ACC112 (cell line): Measurements from ENCODE around the gene AP1AR.
A peak's percentile ranks its signal among the peaks of the same experiment; 100 is the strongest.

Source experiments
- H2AFZ ChIP-seq: fragments of 200-600 bp; sonication (generic); one replicate; pipeline ENCODE4 v1.6.0; 2017; ENCODE audit warnings: antibody characterized with exemption, low read length; ENCODE audit not compliant: unreplicated experiment
- H3K27ac ChIP-seq: fragments of 200-600 bp; sonication (generic); 2 replicates; pipeline ENCODE4 v1.5.1; 2014; ENCODE audit warnings: low read depth, mild to moderate bottlenecking, antibody characterized with exemption, low read length, moderate library complexity
- H3K27me3 ChIP-seq: fragments of 200-600 bp; sonication (generic); 2 replicates; pipeline ENCODE4 v1.6.1; 2014; ENCODE audit warnings: mild to moderate bottlenecking, antibody characterized with exemption, low read length, moderate library complexity, mixed read lengths; ENCODE audit not compliant: insufficient read depth
- H3K36me3 ChIP-seq: fragments of 200-600 bp; sonication (generic); 2 replicates; pipeline ENCODE4 v1.6.1; 2016; ENCODE audit warnings: mild to moderate bottlenecking, antibody characterized with exemption, low read length, moderate library complexity, mixed read lengths; ENCODE audit not compliant: insufficient read depth
- H3K4me1 ChIP-seq: fragments of 200-600 bp; sonication (generic); one replicate; pipeline ENCODE4 v1.6.1; 2016; ENCODE audit warnings: low read length, mixed read lengths; ENCODE audit not compliant: insufficient read depth, unreplicated experiment, control insufficient read depth
- H3K4me3 ChIP-seq: fragments of 200-600 bp; sonication (generic); 2 replicates; pipeline ENCODE4 v1.5.1; 2014; ENCODE audit warnings: mild to moderate bottlenecking, low read depth, low read length
- H3K79me2 ChIP-seq: fragments of 200-600 bp; sonication (generic); one replicate; pipeline ENCODE4 v1.6.0; 2016; ENCODE audit warnings: low read length; ENCODE audit not compliant: control insufficient read depth, unreplicated experiment, insufficient read depth

The AP1AR gene

GRCh38 chr4:112225157-112225556 is 6.4 kb upstream of the AP1AR start:
- Histone ChIP-seq H3K27ac (no peak overlapping the region), H2AFZ (no peak overlapping the region), H3K27me3 (no peaks in the 10 kb centered on the region), H3K4me1 (peaks cover 10% of the 10 kb centered on the region), H3K36me3 (no peaks in the 10 kb centered on the region), H3K4me3 (no peak overlapping the region), H3K79me2 (no peaks in the 10 kb centered on the region)

GRCh38 chr4:112230879-112231778 is 458 bp upstream of the AP1AR start:
- H2AFZ ChIP-seq: peak overlapping the region; percentile 97
- H3K4me1 ChIP-seq: peaks cover 31% of the 10 kb centered on the region
- H3K27ac ChIP-seq: peak overlapping the region; percentile 85
- H3K36me3 ChIP-seq: no peaks in the 10 kb centered on the region
- no peaks in the 10 kb centered on the region for H3K27me3 ChIP-seq
- peaks cover 32% of the 10 kb centered on the region for H3K79me2 ChIP-seq
- H3K4me3 ChIP-seq: peak overlapping the region; percentile 98

GRCh38 chr4:112234952-112235609 is 3.5 kb downstream of the AP1AR start:
- Histone ChIP-seq H3K27me3 (no peaks in the 10 kb centered on the region), H3K4me1 (peaks cover 22% of the 10 kb centered on the region), H3K27ac (no peak overlapping the region), H3K79me2 (peaks cover 49% of the 10 kb centered on the region), H3K36me3 (no peaks in the 10 kb centered on the region), H2AFZ (no peak overlapping the region), H3K4me3 (no peak overlapping the region)

GRCh38 chr4:112236040-112236439 is 4.5 kb downstream of the AP1AR start:
- H2AFZ ChIP-seq: no peak overlapping the region
- peaks cover 18% of the 10 kb centered on the region for H3K4me1 ChIP-seq

GRCh38 chr4:112238833-112239232 is 7.2 kb downstream of the AP1AR start:
- Histone ChIP-seq H3K27me3 (no peaks in the 10 kb centered on the region), H3K4me1 (peaks cover 10% of the 10 kb centered on the region), H3K27ac (no peak overlapping the region), H3K4me3 (no peak overlapping the region), H3K79me2 (peaks cover 46% of the 10 kb centered on the region), H3K36me3 (no peaks in the 10 kb centered on the region), H2AFZ (no peak overlapping the region)

More at GRCh38 chr4:112236040-112236439, 4.5 kb downstream of the AP1AR start:
- H3K79me2 ChIP-seq: peaks cover 49% of the 10 kb centered on the region
- H3K4me3 ChIP-seq: no peak overlapping the region
- H3K27ac ChIP-seq: no peak overlapping the region
- no peaks in the 10 kb centered on the region for H3K27me3 ChIP-seq
- no peaks in the 10 kb centered on the region for H3K36me3 ChIP-seq

- Histone ChIP-seq H3K27ac (no peak overlapping the region), H3K4me3 (no peak overlapping the region), H3K36me3 (no peaks in the 10 kb centered on the region), H3K27me3 (no peaks in the 10 kb centered on the region), H3K79me2 (peaks cover 21% of the 10 kb centered on the region), H2AFZ (no peak overlapping the region), H3K4me1 (no peaks in the 10 kb centered on the region)
Measured at GRCh38 chr4:112245383-112245782, 13.8 kb downstream of the AP1AR start.

GRCh38 chr4:112247021-112247420 is 15.4 kb downstream of the AP1AR start:
- no peak overlapping the region for H3K27ac ChIP-seq
- H3K79me2 ChIP-seq: peaks cover 27% of the 10 kb centered on the region
- no peaks in the 10 kb centered on the region for H3K4me1 ChIP-seq
- no peaks in the 10 kb centered on the region for H3K27me3 ChIP-seq
- H3K36me3 ChIP-seq: no peaks in the 10 kb centered on the region
- no peak overlapping the region for H3K4me3 ChIP-seq
- H2AFZ ChIP-seq: no peak overlapping the region

- Histone ChIP-seq H3K27ac (no peak overlapping the region), H3K4me1 (no peaks in the 10 kb centered on the region), H3K79me2 (peaks cover 10% of the 10 kb centered on the region), H2AFZ (no peak overlapping the region), H3K27me3 (no peaks in the 10 kb centered on the region), H3K4me3 (no peak overlapping the region), H3K36me3 (no peaks in the 10 kb centered on the region; the same call in 1 of the 2 replicates)
Measured at GRCh38 chr4:112251019-112251643, 19.5 kb downstream of the AP1AR start.

- Histone ChIP-seq H3K27me3 (no peaks in the 10 kb centered on the region), H3K27ac (no peak overlapping the region), H3K4me3 (no peak overlapping the region), H2AFZ (no peak overlapping the region), H3K4me1 (no peaks in the 10 kb centered on the region), H3K36me3 (no peaks in the 10 kb centered on the region; the same call in 1 of the 2 replicates), H3K79me2 (peaks cover 10% of the 10 kb centered on the region)
Measured at GRCh38 chr4:112252234-112252633, 20.6 kb downstream of the AP1AR start.

GRCh38 chr4:112253382-112254000 is 21.9 kb downstream of the AP1AR start:
- no peaks in the 10 kb centered on the region for H3K4me1 ChIP-seq
- H2AFZ ChIP-seq: no peak overlapping the region
- H3K79me2 ChIP-seq: peaks cover 10% of the 10 kb centered on the region
- H3K27ac ChIP-seq: no peak overlapping the region
- H3K27me3 ChIP-seq: no peaks in the 10 kb centered on the region
- H3K4me3 ChIP-seq: no peak overlapping the region
- no peaks in the 10 kb centered on the region; the same call in 1 of the 2 replicates for H3K36me3 ChIP-seq
